Erythroblast (primary cell): ENCODE measurements around the gene ASH1L.
"Not testable (repeated sequence)": the region's sequence is repeated elsewhere in the genome, so short reads cannot be mapped to it uniquely, and the experiment has no call there.

ENCODE experiments used
- DNase-seq, 2 experiments: peaks; one replicate each; lab custom pipeline; 2025; lab: John Stamatoyannopoulos, UW
- GATA1 ChIP-seq: IDR thresholded peaks from 2 replicates; pipeline ENCODE4 v1.6.1; 2011; ENCODE audit warnings: low read depth, mild to moderate bottlenecking, control low read depth, low read length, moderate library complexity
- POLR2A ChIP-seq: IDR thresholded peaks from 2 replicates; pipeline ENCODE4 v1.6.1; 2011; ENCODE audit warnings: mild to moderate bottlenecking, low read length

The ASH1L gene

DNA sequence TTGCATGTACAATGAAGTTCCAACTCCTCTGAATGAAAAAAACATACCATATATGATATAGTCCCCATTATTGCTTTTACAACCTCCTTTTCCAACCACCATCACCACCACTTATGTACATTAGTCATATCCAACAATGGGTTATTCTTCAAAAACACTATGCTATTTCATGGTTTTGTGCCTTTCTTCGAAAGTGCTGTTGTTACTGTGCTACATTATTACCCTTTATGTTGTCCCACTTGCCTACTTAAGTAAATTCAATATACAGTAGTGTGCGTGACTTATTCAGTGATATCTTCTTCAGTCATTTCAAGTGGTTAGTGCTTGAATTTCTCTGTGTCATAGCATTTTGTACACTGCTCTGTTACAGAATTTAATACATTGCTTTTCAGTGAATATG is 105.3 kb downstream of the ASH1L start:
- DNase-seq: no peak
- TF ChIP-seq GATA1 (no peak), POLR2A (no peak)

DNA sequence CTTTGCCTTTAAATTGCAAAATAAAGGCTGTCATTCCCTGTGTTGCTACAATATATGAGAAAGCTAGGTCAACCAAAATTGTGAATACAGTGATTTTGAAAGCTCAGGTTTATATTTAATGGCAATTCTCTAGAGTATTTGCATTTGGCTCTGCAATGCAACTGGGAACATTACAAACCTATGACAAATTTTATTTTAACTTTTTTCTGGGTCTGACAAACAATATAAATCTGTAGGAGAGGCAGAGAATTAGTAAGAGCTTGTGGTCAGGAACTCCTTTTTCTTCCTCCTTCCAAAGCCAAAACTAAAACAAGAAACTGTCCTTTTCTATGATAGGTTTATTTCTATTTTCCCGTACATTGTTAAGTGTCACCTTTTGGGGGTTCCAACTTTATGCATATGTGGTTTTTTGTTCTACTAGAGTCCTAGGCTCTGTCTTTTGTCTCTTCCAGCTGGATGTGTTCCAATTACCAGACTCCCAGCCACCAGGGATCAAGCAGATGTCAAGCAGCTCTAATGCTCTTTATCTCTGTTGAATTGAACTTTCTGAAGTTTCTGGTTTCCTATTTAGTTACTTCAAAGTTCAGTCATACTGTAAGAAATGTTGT is 106.9 kb downstream of the ASH1L start:
- DNase-seq: peak in 1 of 2 experiments; percentile 15

DNA sequence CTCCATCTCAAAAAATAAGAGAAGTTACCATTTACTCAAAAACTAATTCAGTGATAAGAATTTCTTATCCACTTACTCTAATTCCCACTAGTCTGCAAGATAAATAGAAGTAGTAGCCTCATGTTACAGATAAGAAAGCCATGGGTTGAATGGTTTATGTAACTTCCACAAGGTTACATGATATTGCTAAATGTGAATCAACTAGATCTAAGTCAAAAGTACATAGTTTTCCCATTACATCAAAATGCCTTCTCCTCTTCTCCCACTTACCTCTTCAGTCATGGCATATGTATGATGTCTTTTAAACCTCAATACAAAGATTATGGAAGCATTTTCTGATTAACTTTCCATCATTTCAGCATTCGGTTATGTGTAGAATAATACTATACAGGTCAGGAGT is 108.5 kb downstream of the ASH1L start:
- peak; percentile 29 to 30 for DNase-seq
- TF ChIP-seq GATA1: no peak
- no peak for TF ChIP-seq POLR2A

More for the DNA sequence above, 106.9 kb downstream of the ASH1L start:
- TF ChIP-seq POLR2A: no peak
- no peak for TF ChIP-seq GATA1

DNA sequence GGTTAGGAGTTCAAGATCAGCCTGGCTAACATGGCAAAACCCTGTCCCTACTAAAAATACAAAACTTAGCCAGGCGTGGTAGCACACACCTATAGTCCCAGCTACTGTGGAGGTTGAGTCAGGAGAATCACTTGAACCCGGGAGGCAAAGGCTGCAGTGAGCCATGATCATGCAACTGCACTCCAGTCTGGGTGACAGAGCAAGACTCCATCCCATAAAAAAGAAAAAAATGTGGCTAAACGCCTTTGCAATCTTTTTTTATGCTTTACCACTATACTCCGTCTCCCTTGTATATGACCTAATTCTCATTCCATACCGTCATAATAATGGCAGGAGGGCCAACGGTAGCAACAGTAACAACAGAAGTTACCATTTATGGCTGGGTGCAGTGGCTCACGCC is 109.5 kb downstream of the ASH1L start:
- no peak for TF ChIP-seq POLR2A
- TF ChIP-seq GATA1: no peak
- DNase-seq: no peak

DNA sequence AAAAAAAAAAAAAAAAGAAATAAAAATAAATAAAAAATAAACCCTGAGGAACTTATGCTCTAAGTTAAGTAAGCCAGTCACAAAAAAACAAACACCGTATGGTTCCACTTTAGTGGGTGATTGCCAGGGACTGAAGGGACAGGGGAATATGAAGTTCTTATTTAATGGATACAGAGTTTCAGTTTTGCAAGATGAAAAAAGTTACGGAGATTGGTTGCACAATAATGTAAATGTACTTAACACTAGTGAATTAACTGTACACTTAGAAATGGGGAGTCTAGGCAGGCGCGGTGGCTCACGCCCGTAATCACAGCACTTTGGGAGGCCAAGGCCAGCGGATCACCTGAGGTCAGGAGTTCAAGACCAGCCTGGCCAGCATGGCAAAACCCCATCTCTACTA is 111.4 kb downstream of the ASH1L start:
- TF ChIP-seq GATA1 (no peak), POLR2A (no peak)
- no peak for DNase-seq

DNA sequence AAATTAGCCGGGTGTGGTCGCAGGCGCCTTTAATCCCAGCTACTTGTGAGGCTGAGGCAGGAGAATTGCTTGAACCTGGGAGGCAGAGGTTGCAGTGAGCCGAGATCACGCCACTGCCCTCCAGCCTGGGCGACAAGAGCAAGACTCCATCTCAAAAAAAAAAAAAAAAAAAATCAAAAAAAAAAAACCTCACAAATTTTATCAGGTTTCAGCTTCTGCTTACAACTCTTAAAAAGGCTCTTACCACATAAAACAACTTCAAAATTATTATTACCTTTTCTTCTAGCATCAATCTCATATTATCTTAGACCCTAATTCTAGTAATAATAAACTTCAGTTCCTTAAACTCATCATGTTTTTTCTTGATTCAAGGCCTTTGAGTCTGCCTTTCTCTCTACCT is 120.2 kb downstream of the ASH1L start:
- DNase-seq: not testable (repeated sequence)

DNA sequence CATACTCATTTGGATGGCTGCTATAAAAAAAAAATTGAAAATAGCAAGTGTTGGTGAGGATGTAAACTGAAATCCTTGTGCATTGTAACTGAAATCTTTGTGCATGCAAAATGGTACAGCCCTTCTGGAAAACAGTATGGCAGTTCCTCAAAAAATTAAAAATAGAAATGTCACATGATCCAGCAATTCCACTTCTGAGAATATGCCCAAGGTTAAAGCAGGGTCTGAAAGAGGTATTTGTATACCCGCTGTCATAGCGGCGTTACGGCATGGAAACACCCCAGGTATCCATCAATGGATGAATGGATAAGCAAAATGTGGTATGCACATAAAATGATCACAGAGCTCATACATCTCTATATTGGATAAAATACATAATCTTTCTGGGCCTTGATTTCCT is 125.2 kb downstream of the ASH1L start:
- DNase-seq: no peak
- TF ChIP-seq GATA1 (no peak), POLR2A (no peak)

DNA sequence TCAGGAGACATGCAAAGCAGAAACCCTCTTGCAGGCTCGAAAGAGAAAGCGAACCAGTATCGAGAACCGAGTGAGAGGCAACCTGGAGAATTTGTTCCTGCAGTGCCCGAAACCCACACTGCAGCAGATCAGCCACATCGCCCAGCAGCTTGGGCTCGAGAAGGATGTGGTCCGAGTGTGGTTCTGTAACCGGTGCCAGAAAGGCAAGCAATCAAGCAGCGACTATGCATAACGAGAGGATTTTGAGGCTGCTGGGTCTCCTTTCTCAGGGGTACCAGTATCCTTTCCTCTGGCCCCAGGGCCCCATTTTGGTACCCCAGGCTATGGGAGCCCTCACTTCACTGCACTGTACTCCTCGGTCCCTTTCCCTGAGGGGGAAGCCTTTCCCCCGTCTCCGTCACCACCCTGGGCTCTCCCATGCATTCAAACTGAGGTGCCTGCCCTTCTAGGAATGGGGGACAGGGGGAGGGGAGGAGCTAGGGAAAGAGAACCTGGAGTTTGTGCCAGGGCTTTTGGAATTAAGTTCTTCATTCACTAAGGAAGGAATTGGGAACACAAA is 128.7 kb downstream of the ASH1L start:
- not testable (repeated sequence) for DNase-seq

DNA sequence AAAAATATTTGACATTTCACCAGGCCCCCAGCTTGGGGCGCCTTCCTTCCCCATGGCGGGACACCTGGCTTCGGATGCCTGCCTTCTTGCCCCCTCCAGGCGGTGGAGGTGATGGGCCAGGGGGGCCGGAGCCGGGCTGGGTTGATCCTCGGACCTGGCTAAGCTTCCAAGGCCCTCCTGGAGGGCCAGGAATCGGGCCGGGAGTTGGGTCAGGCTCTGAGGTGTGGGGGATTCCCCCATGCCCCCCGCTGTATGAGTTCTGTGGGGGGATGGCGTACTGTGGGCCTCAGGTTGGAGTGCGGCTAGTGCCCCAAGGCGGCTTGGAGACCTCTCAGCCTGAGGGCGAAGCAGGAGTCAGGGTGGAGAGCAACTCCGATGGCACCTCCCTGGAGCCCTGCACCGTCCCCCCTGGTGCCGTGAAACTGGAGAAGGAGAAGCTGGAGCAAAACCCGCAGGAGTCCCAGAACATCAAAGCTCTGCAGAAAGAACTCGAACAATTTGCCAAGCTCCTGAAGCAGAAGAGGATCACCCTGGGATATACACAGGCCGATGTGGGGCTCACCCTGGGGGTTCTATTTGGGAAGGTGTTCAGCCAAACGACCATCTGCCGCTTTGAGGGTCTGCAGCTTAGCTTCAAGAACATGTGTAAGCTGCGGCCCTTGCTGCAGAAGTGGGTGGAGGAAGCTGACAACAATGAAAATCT is 129.3 kb downstream of the ASH1L start:
- DNase-seq: not testable (repeated sequence)

DNA sequence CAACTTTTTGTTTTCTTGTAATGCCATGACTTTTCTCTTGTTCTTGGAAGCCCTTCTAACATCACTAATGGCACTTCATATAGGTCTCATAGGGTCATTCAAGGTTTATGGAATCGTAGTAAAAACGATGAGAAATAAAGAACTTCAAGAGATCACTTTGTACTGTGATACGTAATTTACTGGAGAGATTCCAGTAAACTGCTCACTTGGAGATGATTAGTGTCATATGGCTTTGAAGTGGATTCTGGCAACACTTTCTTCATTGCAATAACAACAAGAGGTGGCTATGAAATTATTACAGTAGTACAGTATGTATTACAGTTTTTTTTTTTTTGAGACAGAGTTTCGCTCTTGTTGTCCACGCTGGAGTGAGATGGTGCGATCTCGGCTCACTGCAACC is 138.5 kb downstream of the ASH1L start:
- no peak for DNase-seq
- TF ChIP-seq POLR2A (no peak), GATA1 (no peak)

DNA sequence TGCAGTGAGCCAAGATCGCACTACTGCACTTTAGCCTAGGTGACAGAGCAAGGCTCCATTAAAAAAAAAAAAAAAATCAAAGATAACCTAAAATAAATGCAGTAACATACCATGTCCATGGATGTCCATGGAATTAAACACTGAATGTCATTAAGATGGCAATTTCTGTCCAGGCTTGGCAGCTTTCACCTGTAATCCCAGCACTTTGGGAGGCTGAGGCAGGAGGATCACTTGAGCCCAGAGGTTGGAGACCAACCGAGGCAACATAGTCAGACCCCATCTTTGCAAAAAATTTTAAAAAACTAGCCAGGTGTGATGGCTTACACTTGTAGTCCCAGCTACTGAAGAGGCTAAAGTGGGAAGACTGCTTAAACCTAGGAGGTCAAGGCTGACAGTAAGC is 141.8 kb downstream of the ASH1L start:
- no peak for DNase-seq
- TF ChIP-seq GATA1: no peak
- no peak for TF ChIP-seq POLR2A

DNA sequence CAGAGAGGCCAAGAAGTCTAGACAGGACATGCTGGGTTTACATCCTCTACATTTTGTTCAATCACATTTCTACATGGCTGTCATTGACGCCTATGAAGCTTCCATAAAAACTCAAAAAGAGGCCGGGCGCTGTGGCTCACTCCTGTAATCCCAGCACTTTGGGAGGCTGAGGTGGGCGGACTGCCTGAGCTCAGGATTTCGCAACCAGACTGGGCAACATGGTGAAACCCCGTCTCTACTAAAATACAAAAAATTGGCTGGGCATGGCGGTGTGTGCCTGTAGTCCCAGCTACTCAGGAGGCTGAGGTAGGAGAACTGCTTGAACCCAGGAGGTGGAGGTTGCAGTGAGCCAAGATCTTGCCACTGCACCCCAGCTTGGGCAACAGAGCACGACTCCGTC is 150.8 kb downstream of the ASH1L start:
- not testable (repeated sequence) for DNase-seq

DNA sequence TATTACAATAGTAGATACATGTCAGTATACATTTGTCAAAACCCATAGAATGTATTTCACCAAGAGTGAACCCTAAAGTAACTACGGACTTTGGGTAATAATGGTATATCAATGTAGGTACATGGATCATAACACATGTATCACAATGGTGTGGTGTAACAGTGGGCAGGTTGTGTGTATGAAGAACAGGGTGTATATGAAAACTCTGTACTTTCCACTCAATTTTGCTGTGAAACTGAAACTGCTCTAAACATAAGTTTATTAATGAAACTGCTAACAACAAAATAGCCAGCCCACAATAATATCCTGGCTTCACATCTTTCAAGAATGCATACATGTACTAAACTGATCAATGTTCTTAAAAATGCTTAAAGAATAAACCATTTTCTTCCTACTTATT is 151.7 kb downstream of the ASH1L start:
- no peak for DNase-seq
- TF ChIP-seq GATA1 (no peak), POLR2A (no peak)

DNA sequence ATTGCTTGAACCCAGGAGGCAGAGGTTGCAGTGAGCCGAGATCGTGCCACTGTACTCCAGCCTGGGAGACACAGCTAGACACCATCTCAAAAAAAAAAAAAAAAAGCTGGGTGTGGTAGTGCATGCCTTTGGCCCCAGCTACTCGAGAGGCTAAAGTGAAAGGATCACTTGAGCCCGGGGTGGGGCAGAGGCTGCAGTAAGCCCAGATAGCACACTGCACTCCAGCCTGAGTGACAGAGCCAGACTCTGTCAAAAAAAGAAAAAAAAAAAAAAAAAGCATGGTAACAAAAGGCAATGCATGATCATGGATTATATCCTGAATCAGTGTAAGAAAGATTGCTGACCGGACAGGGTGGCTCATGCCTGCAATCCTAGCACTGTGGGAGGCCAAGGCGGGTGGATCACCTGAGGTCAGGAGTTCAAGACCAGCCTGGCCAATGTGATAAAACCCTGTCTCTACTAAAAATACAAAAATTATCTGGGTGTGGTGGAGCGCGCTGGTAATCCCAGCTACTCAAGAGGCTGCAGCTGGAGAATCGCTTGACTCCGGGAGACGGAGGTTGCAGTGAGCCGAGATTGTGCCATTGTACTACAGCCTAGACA is 165.6 kb downstream of the ASH1L start:
- DNase-seq: peak; percentile 88 to 89
- TF ChIP-seq POLR2A: no peak
- TF ChIP-seq GATA1: no peak

DNA sequence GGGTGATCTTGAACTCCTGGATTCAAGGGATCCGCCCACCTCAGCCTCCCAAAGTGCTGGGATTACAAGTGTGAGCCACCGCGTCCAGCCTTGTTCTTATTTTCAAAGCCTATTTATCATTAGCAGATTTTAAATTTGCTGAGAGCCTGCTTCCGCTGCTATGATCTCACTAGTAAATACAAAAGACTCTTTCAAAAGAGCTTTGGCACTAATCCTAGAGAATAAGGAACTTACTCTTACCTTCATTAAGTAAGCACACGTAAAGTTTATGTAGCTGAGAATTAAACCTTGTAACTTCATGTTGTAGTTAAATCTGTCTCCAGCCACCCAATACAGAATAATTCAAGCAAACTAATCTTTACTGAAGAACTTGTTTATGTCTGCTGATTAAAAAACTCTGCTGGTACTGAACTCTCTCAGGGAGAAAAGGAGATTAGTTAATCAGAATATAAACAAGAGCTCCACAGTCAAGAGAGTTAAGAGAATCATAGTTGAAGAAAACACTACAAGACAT is 169.6 kb downstream of the ASH1L start:
- TF ChIP-seq GATA1 (no peak), POLR2A (no peak)
- DNase-seq: no peak
